Endodermal cell (in vitro differentiated cells): Measurements from ENCODE around the gene HSFX2. TPM values are rescaled to one million over a fixed set of nuclear protein-coding genes. Genes with fewer than 3 reads are reported as not detected.

ENCODE experiments used
- DNase-seq: peaks from one replicate; pipeline ENCODE4 v3.0.0-alpha.2; 2017
- H3K27ac ChIP-seq: 2 replicates; pipeline ENCODE4 v1.5.1; 2013; ENCODE audit warnings: mild to moderate bottlenecking, low read depth, low read length, moderate library complexity
- H3K27me3 ChIP-seq: 2 replicates; pipeline ENCODE4 v1.6.1; 2013; ENCODE audit warnings: mild to moderate bottlenecking, low read length, moderate library complexity; ENCODE audit not compliant: insufficient read depth, control insufficient read depth, poor library complexity, severe bottlenecking
- H3K36me3 ChIP-seq: 2 replicates; pipeline ENCODE4 v1.7.0; 2013; ENCODE audit warnings: mild to moderate bottlenecking, low read length, moderate library complexity; ENCODE audit not compliant: control insufficient read depth, insufficient read depth
- H3K4me1 ChIP-seq: one replicate; pipeline ENCODE4 v1.7.0; 2013; ENCODE audit warnings: low read length; ENCODE audit not compliant: control insufficient read depth, insufficient read depth
- H3K4me3 ChIP-seq: 2 replicates; pipeline ENCODE4 v1.5.1; 2013; ENCODE audit warnings: mild to moderate bottlenecking, low read length, moderate library complexity
- H3K9ac ChIP-seq: 2 replicates; pipeline ENCODE4 v1.6.1; 2013; ENCODE audit warnings: mild to moderate bottlenecking, low read length, moderate library complexity; ENCODE audit not compliant: poor library complexity, severe bottlenecking; ENCODE audit errors: extremely low read depth
- H3K9me3 ChIP-seq: 2 replicates; pipeline ENCODE4 v1.6.1; 2013; ENCODE audit warnings: mild to moderate bottlenecking, low read length, moderate library complexity; ENCODE audit not compliant: control insufficient read depth
- H3K27ac Mint-ChIP-seq: 2 replicates; pipeline ENCODE4 v1.8.0; 2020; ENCODE audit warnings: mixed read lengths
- H3K27me3 Mint-ChIP-seq: 2 replicates; pipeline ENCODE4 v1.8.0; 2021; ENCODE audit warnings: mild to moderate bottlenecking, mixed read lengths; ENCODE audit not compliant: insufficient read depth
- H3K36me3 Mint-ChIP-seq: 2 replicates; pipeline ENCODE4 v1.8.0; 2020; ENCODE audit warnings: low read depth, mixed read lengths
- H3K4me1 Mint-ChIP-seq: 2 replicates; pipeline ENCODE4 v1.8.0; 2020; ENCODE audit warnings: mixed read lengths
- H3K4me3 Mint-ChIP-seq: 2 replicates; pipeline ENCODE4 v1.8.0; 2020; ENCODE audit warnings: mild to moderate bottlenecking, moderate library complexity, mixed read lengths
- H3K9me3 Mint-ChIP-seq: 2 replicates; pipeline ENCODE4 v1.8.0; 2020; ENCODE audit warnings: mild to moderate bottlenecking, mixed read lengths
- CTCF ChIP-seq: fragments of 200-600 bp; sonication (generic); conservative IDR thresholded peaks from 2 replicates; pipeline ENCODE4 v1.5.0; 2021; ENCODE audit warnings: antibody characterized with exemption, mild to moderate bottlenecking
- WGBS, 2 experiments: methylation state at CpG; one replicate each; pipeline versions ENCODE4 v1.1.5 to v1.1.7; 2013; ENCODE audit warnings: missing lambda C conversion rate in 2 of 2, mixed read lengths in 1 of 2; ENCODE audit not compliant: insufficient coverage in 1 of 2, insufficient read length in 1 of 2; 5-methylcytosine and 5-hydroxymethylcytosine counted together
- total RNA-seq, 2 donors: library from RNA; stranded (reverse); fragmentation: NEBNext Ultra II Directional in 1 of 2; extraction: Animal tissue kit (Norgen Biotek cat#: 25700) in 1 of 2; gene quantifications; 2 replicates in 1 of 2; 3 replicates in 1 of 2; pipeline ENCODE4 v1.2.1, GENCODE V29; 2021

Gene HSFX2
- total RNA-seq, 2 donors from 2014 or later = not detected

DNA sequence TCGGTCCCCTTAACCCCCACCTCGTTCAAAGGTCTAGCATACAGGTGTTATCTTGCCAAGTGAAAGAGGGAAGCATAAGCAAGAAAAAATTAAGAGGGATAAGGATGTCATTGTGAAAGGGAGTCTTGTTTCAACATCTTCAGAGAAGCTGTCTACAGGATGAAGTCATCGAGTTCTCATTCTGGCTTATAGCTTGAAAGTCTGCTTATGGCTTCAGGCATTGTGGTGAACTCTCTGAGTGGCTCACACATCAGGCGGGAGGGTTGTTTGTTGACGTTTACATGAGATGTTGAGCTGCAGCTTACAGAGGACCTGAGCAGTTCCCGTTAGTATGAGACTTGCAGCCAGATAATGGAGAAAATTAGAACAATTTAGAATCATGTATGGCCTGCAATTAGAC lies 24.4 kb downstream of the HSFX2 start:
- DNase-seq = peak; percentile 30
- no peaks in the 10 kb centered on the region for H3K9me3 ChIP-seq
- H3K27me3 Mint-ChIP-seq = peaks cover 7% of the 10 kb centered on the region
- no peak for TF ChIP-seq CTCF
- no peaks in the 10 kb centered on the region for H3K36me3 ChIP-seq
- 89 to 97% methylated on average over 4 to 6 of the region's 6 CpGs for WGBS, 2 experiments
- H3K4me1 ChIP-seq = no peaks in the 10 kb centered on the region
- peaks cover 36% of the 10 kb centered on the region for H3K9me3 Mint-ChIP-seq
- H3K9ac ChIP-seq = no peak overlapping the region
- H3K27me3 ChIP-seq = no peaks in the 10 kb centered on the region
- H3K27ac ChIP-seq = no peak overlapping the region
- H3K27ac Mint-ChIP-seq = no peak overlapping the region
- H3K4me3 Mint-ChIP-seq = no peak overlapping the region
- H3K36me3 Mint-ChIP-seq = no peaks in the 10 kb centered on the region
- H3K4me1 Mint-ChIP-seq = peaks cover 11% of the 10 kb centered on the region
- no peak overlapping the region for H3K4me3 ChIP-seq

- Mint-ChIP-seq H3K27ac (no peak overlapping the region), H3K4me3 (no peak overlapping the region), H3K9me3 (peaks cover 41% of the 10 kb centered on the region), H3K4me1 (peaks cover 11% of the 10 kb centered on the region), H3K36me3 (no peaks in the 10 kb centered on the region), H3K27me3 (peaks cover 7% of the 10 kb centered on the region)
- no peak overlapping the region for H3K27ac ChIP-seq
- H3K4me1 ChIP-seq = no peaks in the 10 kb centered on the region
- H3K9me3 ChIP-seq = no peaks in the 10 kb centered on the region
- DNase-seq = peak; percentile 7
- H3K27me3 ChIP-seq = no peaks in the 10 kb centered on the region
- no peak overlapping the region for H3K4me3 ChIP-seq
- H3K36me3 ChIP-seq = no peaks in the 10 kb centered on the region
- WGBS, 2 experiments = 95% methylated on average over 2 of the region's 2 CpGs; no CpG with 5 or more reads in 1 of the 2 experiments
- no peak for TF ChIP-seq CTCF
- no peak overlapping the region for H3K9ac ChIP-seq
Observed at GRCh38 chrX:149569770-149570169, 25.3 kb downstream of the HSFX2 start.

DNA sequence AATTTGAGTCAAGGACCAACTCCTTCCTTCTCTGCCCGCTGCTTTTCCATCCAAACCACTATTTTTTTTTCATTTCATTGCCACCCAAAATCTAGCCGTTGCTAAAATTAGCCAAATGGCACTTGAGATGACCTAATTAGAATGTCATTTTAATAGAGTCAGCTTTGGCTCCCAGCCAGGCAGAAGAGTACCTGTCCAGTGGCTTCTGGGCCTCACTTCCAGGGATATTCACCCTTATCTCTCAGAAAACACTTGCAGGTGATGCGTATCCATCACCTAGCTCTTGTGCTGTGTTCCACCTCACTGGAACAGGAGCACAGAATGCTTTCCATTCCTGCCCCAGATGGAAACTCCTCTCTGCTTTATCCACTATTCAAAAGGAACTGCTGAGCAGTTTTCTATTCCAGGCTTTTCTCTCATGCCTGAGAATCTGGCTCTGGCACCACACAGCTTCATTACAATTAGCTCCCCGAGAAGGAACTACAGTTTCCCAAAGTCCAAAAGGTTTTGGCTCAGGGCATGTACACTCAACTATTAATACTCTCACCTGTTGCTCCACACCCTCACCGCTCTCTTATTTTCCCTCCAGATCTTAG lies 26.3 kb downstream of the HSFX2 start:
- Mint-ChIP-seq H3K36me3 (no peaks in the 10 kb centered on the region), H3K4me1 (peaks cover 11% of the 10 kb centered on the region), H3K4me3 (no peak overlapping the region), H3K27me3 (peaks cover 7% of the 10 kb centered on the region), H3K9me3 (peaks cover 51% of the 10 kb centered on the region), H3K27ac (no peak overlapping the region)
- WGBS, 2 experiments = 86 to 90% methylated on average over 2 to 5 of the region's 5 CpGs
- H3K4me3 ChIP-seq = no peak overlapping the region
- DNase-seq = peak; percentile 10
- no peaks in the 10 kb centered on the region for H3K27me3 ChIP-seq
- H3K36me3 ChIP-seq = no peaks in the 10 kb centered on the region
- H3K27ac ChIP-seq = no peak overlapping the region
- no peaks in the 10 kb centered on the region for H3K4me1 ChIP-seq
- no peaks in the 10 kb centered on the region for H3K9me3 ChIP-seq
- H3K9ac ChIP-seq = no peak overlapping the region
- TF ChIP-seq CTCF = no peak
